H1 (cell line): ENCODE measurements around the gene BDKRB1. TPM values are rescaled to one million over a fixed set of nuclear protein-coding genes. Genes with fewer than 3 reads are reported as not detected.

Experiments
- CTCF ChIA-PET: fragments of 300-600 bp; sonication (Branson Sonifier 250); formaldehyde crosslinking; loops from one replicate; lab custom pipeline; 2021; ENCODE audit not compliant: partially characterized antibody; lab: Charles Lee
- POLR2A ChIA-PET: fragments of 300-600 bp; sonication (Branson Sonifier 250); formaldehyde crosslinking; loops from one replicate; lab custom pipeline; 2021; ENCODE audit warnings: inconsistent platforms; ENCODE audit not compliant: partially characterized antibody; lab: Charles Lee
- DNase-seq, 2 experiments: peaks; one replicate each; pipeline versions ENCODE4 v3.0.0 to v3.0.0-alpha.2; 2010 to 2022; ENCODE audit warnings: low spot score in 2 of 2, low read depth in 1 of 2, mixed read lengths in 1 of 2
- FAIRE-seq: peaks from 2 replicates; lab custom pipeline; 2011; peaks lifted over from hg19 to GRCh38; lab: Jason Lieb, UNC
- H2AFZ ChIP-seq: 2 replicates; pipeline ENCODE4 v1.8.1; 2012; ENCODE audit warnings: low read length, inconsistent platforms
- H2AK5ac ChIP-seq: 2 replicates; pipeline ENCODE4 v1.6.1; 2013; ENCODE audit warnings: low read depth, low read length
- H2BK120ac ChIP-seq: replicated peaks from 2 replicates; pipeline ENCODE3; 2013; ENCODE audit warnings: low read depth, low read length, inconsistent platforms
- H2BK12ac ChIP-seq: 2 replicates; pipeline ENCODE4 v1.6.1; 2013; ENCODE audit warnings: low read depth, low read length
- H2BK15ac ChIP-seq: 2 replicates; pipeline ENCODE4 v1.6.1; 2013; ENCODE audit warnings: low read length
- H2BK20ac ChIP-seq: 2 replicates; pipeline ENCODE4 v1.6.1; 2013; ENCODE audit warnings: low read length
- H2BK5ac ChIP-seq: 2 replicates; pipeline ENCODE4 v1.6.1; 2013; ENCODE audit warnings: low read depth, low read length
- H3K14ac ChIP-seq: 2 replicates; pipeline ENCODE4 v1.6.1; 2013; ENCODE audit warnings: inconsistent platforms; ENCODE audit not compliant: insufficient read length
- H3K18ac ChIP-seq: 2 replicates; pipeline ENCODE4 v1.6.1; 2013; ENCODE audit warnings: low read length; ENCODE audit errors: extremely low read depth
- H3K23ac ChIP-seq: 2 replicates; pipeline ENCODE4 v1.6.1; 2013; ENCODE audit warnings: inconsistent platforms; ENCODE audit not compliant: insufficient read length
- H3K23me2 ChIP-seq: 2 replicates; pipeline ENCODE4 v1.6.1; 2013; ENCODE audit warnings: low read depth, low read length
- H3K27ac ChIP-seq: 2 replicates; pipeline ENCODE4 v1.6.1; 2011; ENCODE audit warnings: low read depth, low read length, inconsistent platforms
- H3K27me3 ChIP-seq, 4 experiments: replicated peaks in 1 of 4; 1 replicate in 1 of 4; 2 replicates in 3 of 4; pipeline versions ENCODE4 v1.6.1 to v1.8.1; 2011 to 2013; ENCODE audit warnings: low read length in 3 of 4, mild to moderate bottlenecking in 3 of 4, inconsistent platforms in 2 of 4, mixed read lengths in 2 of 4, moderate library complexity in 1 of 4; ENCODE audit not compliant: control insufficient read depth in 3 of 4, insufficient read depth in 3 of 4; ENCODE audit errors: extremely low read depth in 1 of 4
- H3K36me3 ChIP-seq, 4 experiments: 2 replicates each; pipeline versions ENCODE4 v1.6.1 to v1.8.1; 2011 to 2013; ENCODE audit warnings: mild to moderate bottlenecking in 4 of 4, low read length in 3 of 4, moderate library complexity in 2 of 4, control low read depth in 1 of 4, inconsistent platforms in 1 of 4; ENCODE audit not compliant: insufficient read depth in 4 of 4, control insufficient read depth in 2 of 4
- H3K4ac ChIP-seq: replicated peaks from 2 replicates; pipeline ENCODE3; 2013; ENCODE audit warnings: low read length, low read depth, mixed read lengths, inconsistent platforms; ENCODE audit not compliant: insufficient read length
- H3K4me1 ChIP-seq, 4 experiments: replicated peaks in 1 of 4; 1 replicate in 1 of 4; 2 replicates in 3 of 4; pipeline versions ENCODE4 v1.6.1 to v1.8.1; 2011 to 2013; ENCODE audit warnings: low read length in 3 of 4, inconsistent platforms in 2 of 4, mixed read lengths in 1 of 4; ENCODE audit not compliant: insufficient read depth in 4 of 4, control insufficient read depth in 3 of 4
- H3K4me2 ChIP-seq, 2 experiments: 2 replicates each; pipeline versions ENCODE4 v1.6.1 to v1.8.1; 2011 to 2013; ENCODE audit warnings: low read depth in 2 of 2, low read length in 2 of 2, control low read depth in 1 of 2, inconsistent platforms in 1 of 2, mild to moderate bottlenecking in 1 of 2; ENCODE audit not compliant: insufficient read depth in 1 of 2
- H3K4me3 ChIP-seq, 4 experiments: fragments of 200-600, 300-600 bp in 1 of 4; sonication (generic), shearing (Covaris generic), sonication (Bioruptor Twin) in 1 of 4; 2 replicates each; pipeline versions ENCODE4 v1.5.1 to v1.8.1; 2011 to 2016; ENCODE audit warnings: low read length in 4 of 4, low read depth in 3 of 4, control low read depth in 2 of 4, inconsistent platforms in 2 of 4, mild to moderate bottlenecking in 2 of 4, mixed read lengths in 1 of 4, moderate library complexity in 1 of 4; ENCODE audit not compliant: insufficient read depth in 2 of 4; ENCODE audit errors: extremely low read depth in 1 of 4
- H3K56ac ChIP-seq: replicated peaks from 2 replicates; pipeline ENCODE3; 2013; ENCODE audit warnings: low read depth, mild to moderate bottlenecking, mixed read lengths, low read length, inconsistent platforms; ENCODE audit not compliant: insufficient read length
- H3K79me1 ChIP-seq: 2 replicates; pipeline ENCODE4 v1.6.1; 2013; ENCODE audit warnings: low read depth, low read length, control low read depth
- H3K79me2 ChIP-seq, 2 experiments: 2 replicates each; pipeline versions ENCODE4 v1.6.1 to v1.8.1; 2012 to 2013; ENCODE audit warnings: low read length in 2 of 2, mild to moderate bottlenecking in 2 of 2, inconsistent platforms in 1 of 2; ENCODE audit not compliant: insufficient read depth in 2 of 2, control insufficient read depth in 1 of 2
- H3K9ac ChIP-seq, 4 experiments: replicated peaks in 1 of 4; 1 replicate in 1 of 4; 2 replicates in 3 of 4; pipeline versions ENCODE4 v1.6.1 to v1.8.1; 2011 to 2013; ENCODE audit warnings: low read depth in 3 of 4, low read length in 3 of 4, control low read depth in 2 of 4, mild to moderate bottlenecking in 2 of 4, moderate library complexity in 2 of 4, inconsistent platforms in 1 of 4; ENCODE audit errors: extremely low read depth in 1 of 4
- H3K9me3 ChIP-seq, 2 experiments: 2 replicates each; pipeline versions ENCODE4 v1.6.1 to v1.8.1; 2012 to 2013; ENCODE audit warnings: mild to moderate bottlenecking in 2 of 2, moderate library complexity in 2 of 2, control low read depth in 1 of 2, inconsistent platforms in 1 of 2, low read depth in 1 of 2, low read length in 1 of 2, mixed read lengths in 1 of 2; ENCODE audit not compliant: insufficient read depth in 2 of 2
- H4K20me1 ChIP-seq, 2 experiments: replicated peaks in 1 of 2; 2 replicates each; pipeline versions ENCODE3 to v1.8.1; 2011 to 2013; ENCODE audit warnings: inconsistent platforms in 2 of 2, low read length in 2 of 2, mild to moderate bottlenecking in 1 of 2; ENCODE audit not compliant: insufficient read depth in 2 of 2, control insufficient read depth in 1 of 2
- H4K5ac ChIP-seq: 2 replicates; pipeline ENCODE4 v1.6.1; 2013; ENCODE audit warnings: low read length, low read depth, mixed read lengths, inconsistent platforms; ENCODE audit not compliant: insufficient read length
- H4K8ac ChIP-seq: 2 replicates; pipeline ENCODE4 v1.8.0; 2013; ENCODE audit warnings: mild to moderate bottlenecking, moderate library complexity, low read length, inconsistent platforms; ENCODE audit not compliant: insufficient read depth; ENCODE audit errors: extremely low read depth
- H4K91ac ChIP-seq: replicated peaks from 2 replicates; pipeline ENCODE3; 2013; ENCODE audit warnings: low read length, mixed read lengths, inconsistent platforms; ENCODE audit not compliant: insufficient read length
- ATF2 ChIP-seq: IDR thresholded peaks from 2 replicates; pipeline ENCODE4 v1.6.1; 2012; ENCODE audit warnings: low read length, inconsistent platforms
- CEBPB ChIP-seq: IDR thresholded peaks from 2 replicates; pipeline ENCODE4 v1.6.1; 2012; ENCODE audit warnings: low read depth, low read length
- JUN ChIP-seq: IDR thresholded peaks from 2 replicates; pipeline ENCODE4 v1.6.1; 2011; ENCODE audit warnings: low read depth, mild to moderate bottlenecking, improper control_type of control experiment, low read length
- KDM1A ChIP-seq: fragments of 200-600, 300-600 bp; sonication (generic); IDR thresholded peaks from 2 replicates; pipeline ENCODE4 v1.7.1; 2016; ENCODE audit warnings: mild to moderate bottlenecking, low read length, borderline replicate concordance
- MAFK ChIP-seq: IDR thresholded peaks from 2 replicates; pipeline ENCODE4 v1.6.1; 2012; ENCODE audit warnings: low read depth, mild to moderate bottlenecking, improper control_type of control experiment, low read length
- PHF8 ChIP-seq: fragments of 200-600 bp; sonication (generic); conservative IDR thresholded peaks from 2 replicates; pipeline ENCODE4 v1.7.1; 2012; ENCODE audit warnings: low read depth, mild to moderate bottlenecking, inconsistent platforms, low read length, moderate library complexity
- RBBP5 ChIP-seq: IDR thresholded peaks from 2 replicates; pipeline ENCODE4 v1.7.1; 2012; ENCODE audit warnings: low read depth, mild to moderate bottlenecking, inconsistent platforms, low read length, moderate library complexity, borderline replicate concordance
- SRF ChIP-seq: IDR thresholded peaks from 2 replicates; pipeline ENCODE4 v1.6.1; 2011; ENCODE audit warnings: mild to moderate bottlenecking, low read depth, low read length, moderate library complexity
- YY1 ChIP-seq: IDR thresholded peaks from 2 replicates; pipeline ENCODE4 v1.6.1; 2011; ENCODE audit warnings: low read depth, mild to moderate bottlenecking, low read length
- ZNF274 ChIP-seq: IDR thresholded peaks from 2 replicates; pipeline ENCODE4 v1.7.0; 2012; ENCODE audit warnings: low read length, borderline replicate concordance; ENCODE audit errors: extremely low read depth
- WGBS, 2 experiments: shearing (Covaris generic) in 1 of 2; methylation state at CpG; one replicate each; pipeline versions ENCODE4 v1.1.6 to v1.1.7; 2013 to 2015; ENCODE audit warnings: low lambda C conversion rate in 2 of 2, mixed read lengths in 2 of 2, inconsistent platforms in 1 of 2, low coverage in 1 of 2, missing lambda C conversion rate in 1 of 2; ENCODE audit not compliant: insufficient replicate concordance in 2 of 2, insufficient coverage in 1 of 2, insufficient read length in 1 of 2; ENCODE audit errors: extremely low coverage in 1 of 2, missing lambda C conversion rate in 1 of 2; 5-methylcytosine and 5-hydroxymethylcytosine counted together
- polyA plus RNA-seq, 7 experiments: library from polyadenylated mRNA; depleted of rRNA in 3 of 7; stranded (reverse) in 5 of 7; unstranded in 2 of 7; fragments of >200 nt in 5 of 7; fragments of 200-250 nt in 2 of 7; gene quantifications; 1 replicate in 5 of 7; 2 replicates in 1 of 7; 4 replicates in 1 of 7; pipeline versions ENCODE4 v1.2.1 to v1.2.3, GENCODE V29; 2011 to 2013; ENCODE audit warnings: missing spikeins in 2 of 7, mixed read lengths in 2 of 7
- total RNA-seq: library from RNA; stranded (reverse); fragmentation: NEBNext Ultra II Directional; extraction: Animal tissue kit (Norgen Biotek cat#: 25700); gene quantifications from 2 replicates; pipeline ENCODE4 v1.2.1, GENCODE V29; 2021

BDKRB1 gene
- total and polyA plus RNA-seq, 2 of the 8 experiments (the other 6 are each of a cell fraction or from before 2014, with no cell fraction given), result 0.27 TPM; not detected in 1

- H3K4me3 ChIP-seq, result no peak overlapping the region
Measured at GRCh38 chr14:96260341-96260821, 4.4 kb downstream of the BDKRB1 start.

More at GRCh38 chr14:96260341-96260821, 4.4 kb downstream of the BDKRB1 start:
- Histone ChIP-seq H4K91ac (no peak overlapping the region), H3K27ac (no peak overlapping the region), H3K56ac (no peak overlapping the region), H3K23ac (no peak overlapping the region), H4K8ac (no peak overlapping the region), H3K4ac (no peak overlapping the region), H3K4me1 (no peaks in the 10 kb centered on the region), H3K9ac (no peak overlapping the region), H3K23me2 (no peaks in the 10 kb centered on the region), H2BK20ac (no peak overlapping the region), H3K36me3 (no peaks in the 10 kb centered on the region), H3K79me2 (no peaks in the 10 kb centered on the region), H3K27me3 (no peaks in the 10 kb centered on the region), H2BK5ac (no peak overlapping the region), H3K79me1 (no peaks in the 10 kb centered on the region), H3K9me3 (peaks cover 0 to 7% of the 10 kb centered on the region in 2 experiments; a peak in 2 of 4 replicates), H2BK12ac (no peak overlapping the region), H3K18ac (no peak overlapping the region), H3K4me2 (no peak overlapping the region), H2AK5ac (no peak overlapping the region), H2BK120ac (no peak overlapping the region), H3K14ac (no peak overlapping the region), H4K5ac (no peak overlapping the region), H2AFZ (no peak overlapping the region), H4K20me1 (no peaks in the 10 kb centered on the region), H2BK15ac (no peak overlapping the region)
- CTCF ChIA-PET, result interaction anchor here (2.0 to 7.1 kb wide), 3 partner anchors 13 to 161 kb away, joined by 6 to 67 read pairs (median 46); no protein-coding TSS in a partner anchor
- TF ChIP-seq MAFK (no peak), ATF2 (no peak), YY1 (no peak), ZNF274 (no peak), KDM1A (no peak), PHF8 (no peak), CEBPB (no peak), SRF (no peak), RBBP5 (no peak), JUN (no peak)
- DNase-seq, result no peak
- FAIRE-seq, result no peak
- WGBS, 2 experiments, result 72% methylated on average over 2 of the region's 2 CpGs; no CpG with 5 or more reads in 1 of the 2 experiments
- POLR2A ChIA-PET, result no interaction called here
